Measurements from ENCODE around the gene ACE.
"Not testable (repeated sequence)": the region's sequence is repeated elsewhere in the genome, so short reads cannot be mapped to it uniquely, and the experiment has no call there.

Gene ACE

GRCh38 chr17:63448655-63449054, 28.2 kb upstream of the ACE start:
- no peak overlapping the region for H3K4me3 ChIP-seq
- no peaks in the 10 kb centered on the region for H3K9me3 ChIP-seq
- DNase-seq (ENCODE audit: low spot score in 2 of 2), result no peak
- in situ Hi-C loops (cut with MboI; ENCODE audit: low sequenced_read_pairs), result no loop called here
- no peaks in the 10 kb centered on the region for H3K36me3 ChIP-seq (replicated peaks)
- H3K4me1 ChIP-seq, result peaks cover 17% of the 10 kb centered on the region
- H3K27me3 ChIP-seq (ENCODE audit: low read depth), result no peaks in the 10 kb centered on the region

- Histone ChIP-seq H3K4me3 (no peak overlapping the region), H3K27me3 (ENCODE audit: low read depth) (no peaks in the 10 kb centered on the region), H3K9me3 (no peaks in the 10 kb centered on the region), H3K4me1 (peaks cover 15% of the 10 kb centered on the region), H3K36me3 (replicated peaks) (no peaks in the 10 kb centered on the region)
- in situ Hi-C loops (cut with MboI; ENCODE audit: low sequenced_read_pairs), result no loop called here
- no peak for DNase-seq (ENCODE audit: low spot score in 2 of 2)
Measured at GRCh38 chr17:63450551-63450950, 26.3 kb upstream of the ACE start.

- peaks cover 12% of the 10 kb centered on the region for H3K4me1 ChIP-seq
- H3K9me3 ChIP-seq, result no peaks in the 10 kb centered on the region
- DNase-seq (ENCODE audit: low spot score in 2 of 2), result no peak
- H3K36me3 ChIP-seq (replicated peaks), result no peaks in the 10 kb centered on the region
- in situ Hi-C loops (cut with MboI; ENCODE audit: low sequenced_read_pairs), result no loop called here
- H3K4me3 ChIP-seq, result no peak overlapping the region
- no peaks in the 10 kb centered on the region for H3K27me3 ChIP-seq (ENCODE audit: low read depth)
Measured at GRCh38 chr17:63451150-63451549, 25.7 kb upstream of the ACE start.

DNA sequence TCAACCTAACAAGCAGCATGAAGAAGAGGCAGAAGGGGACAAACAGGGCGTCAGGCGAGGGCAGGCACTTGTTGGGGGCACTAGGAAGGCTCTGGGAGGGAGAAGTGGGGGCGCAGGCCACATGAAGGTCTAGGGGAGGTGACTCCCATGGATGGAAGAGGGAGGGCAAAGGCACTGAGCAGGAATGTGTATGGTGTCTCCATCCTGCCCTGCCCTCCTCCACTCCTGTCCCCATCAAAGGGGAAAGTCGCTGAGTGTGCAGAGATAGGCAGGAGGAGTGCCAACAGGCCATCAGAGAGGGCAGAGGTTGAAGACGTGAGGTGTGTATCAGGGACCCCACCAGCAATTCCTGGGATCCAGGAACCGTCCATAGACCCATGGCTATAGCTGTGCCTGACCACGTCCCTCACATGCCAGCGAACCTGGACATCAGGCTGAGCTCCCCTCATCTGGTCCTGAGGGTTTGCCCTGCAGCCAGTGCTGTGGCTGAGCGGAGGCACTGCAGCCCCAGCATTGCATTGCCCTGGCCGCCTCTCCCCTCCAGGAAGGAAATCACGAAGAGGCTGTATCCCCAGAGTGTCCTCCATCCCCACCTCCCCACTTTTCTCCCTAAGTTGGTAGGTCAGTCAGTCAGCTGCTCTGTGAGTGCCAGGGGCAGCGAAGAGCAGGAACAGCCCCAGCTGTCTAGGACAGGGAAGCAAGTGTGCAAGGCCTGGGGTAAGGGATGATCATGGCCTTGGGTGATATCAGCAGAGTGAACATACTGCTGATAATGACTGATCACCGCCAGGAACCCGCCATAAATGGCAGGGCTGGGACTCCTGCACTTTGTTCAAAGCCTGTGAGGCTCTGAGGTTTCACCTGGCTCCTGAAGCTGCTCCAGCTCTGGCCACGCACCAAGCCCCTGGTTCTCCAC, 24.6 kb upstream of the ACE start:
- Histone ChIP-seq H3K9me3 (no peaks in the 10 kb centered on the region), H3K4me1 (peaks cover under 1% of the 10 kb centered on the region; the same call in 1 of the 2 replicates), H3K4me3 (no peak overlapping the region), H3K27me3 (ENCODE audit: low read depth) (no peaks in the 10 kb centered on the region), H3K36me3 (replicated peaks) (no peaks in the 10 kb centered on the region)
- in situ Hi-C loops (cut with MboI; ENCODE audit: low sequenced_read_pairs), result no loop called here
- DNase-seq (ENCODE audit: low spot score in 2 of 2), result no peak

DNA sequence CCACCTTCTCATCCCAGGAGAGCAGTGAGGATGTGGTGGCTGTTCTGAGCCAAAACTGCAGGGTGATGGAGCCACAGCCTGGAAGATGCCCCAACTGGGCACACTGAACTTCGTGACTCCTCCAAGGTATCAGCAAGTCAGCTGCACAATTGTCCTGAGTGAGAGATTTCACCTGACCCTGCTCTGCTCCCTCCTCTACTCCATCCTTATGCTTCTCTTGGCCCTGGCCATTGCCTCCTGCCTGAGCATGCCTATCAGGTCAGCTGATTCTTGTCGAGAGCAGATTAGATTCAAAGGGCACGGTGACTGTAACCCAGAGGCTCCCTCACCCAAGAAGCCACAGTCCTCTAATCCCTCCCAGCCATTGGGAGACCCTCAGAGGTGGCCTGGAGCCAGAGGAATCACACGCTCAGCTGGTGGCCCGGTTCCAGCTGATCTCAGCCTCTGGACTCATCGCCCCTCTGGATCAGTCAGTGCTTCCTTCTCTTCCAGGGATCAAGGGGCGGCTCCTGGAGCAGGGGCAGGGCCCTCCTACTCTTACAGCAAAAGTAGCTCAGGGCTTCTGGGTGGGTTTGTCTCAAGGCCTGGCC, 23.8 kb upstream of the ACE start:
- no peak overlapping the region for H3K4me3 ChIP-seq
- H3K27me3 ChIP-seq (ENCODE audit: low read depth), result no peaks in the 10 kb centered on the region
- H3K4me1 ChIP-seq, result no peaks in the 10 kb centered on the region
- H3K36me3 ChIP-seq (replicated peaks), result no peaks in the 10 kb centered on the region
- no peaks in the 10 kb centered on the region for H3K9me3 ChIP-seq
- peak in 1 of 2 experiments; percentile 0 for DNase-seq (ENCODE audit: low spot score in 2 of 2)
- in situ Hi-C loops (cut with MboI; ENCODE audit: low sequenced_read_pairs), result no loop called here

DNA sequence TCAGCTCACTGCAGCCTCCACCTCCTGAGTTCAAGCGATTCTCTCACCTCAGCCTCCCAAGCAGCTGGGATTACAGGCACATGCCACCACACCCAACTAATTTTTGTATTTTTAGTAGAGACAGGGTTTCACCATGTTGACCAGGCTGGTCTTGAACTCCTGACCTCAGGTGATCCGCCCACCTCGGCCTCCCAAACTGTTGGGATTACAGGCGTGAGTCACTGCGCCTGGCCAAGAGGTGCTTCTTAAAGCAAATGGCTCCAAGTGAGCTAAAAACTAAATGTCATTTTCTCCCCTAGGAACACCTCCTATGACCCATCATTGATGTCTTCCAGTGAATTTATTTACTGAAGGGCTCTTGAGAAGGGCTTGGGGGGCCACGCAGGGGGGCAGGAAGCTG, 22.5 kb upstream of the ACE start:
- H3K4me1 ChIP-seq; H3K36me3 ChIP-seq (replicated peaks); DNase-seq (ENCODE audit: low spot score in 2 of 2); in situ Hi-C loops (cut with MboI; ENCODE audit: low sequenced_read_pairs); H3K4me3 ChIP-seq; H3K27me3 ChIP-seq (ENCODE audit: low read depth); H3K9me3 ChIP-seq: not testable (repeated sequence)

DNA sequence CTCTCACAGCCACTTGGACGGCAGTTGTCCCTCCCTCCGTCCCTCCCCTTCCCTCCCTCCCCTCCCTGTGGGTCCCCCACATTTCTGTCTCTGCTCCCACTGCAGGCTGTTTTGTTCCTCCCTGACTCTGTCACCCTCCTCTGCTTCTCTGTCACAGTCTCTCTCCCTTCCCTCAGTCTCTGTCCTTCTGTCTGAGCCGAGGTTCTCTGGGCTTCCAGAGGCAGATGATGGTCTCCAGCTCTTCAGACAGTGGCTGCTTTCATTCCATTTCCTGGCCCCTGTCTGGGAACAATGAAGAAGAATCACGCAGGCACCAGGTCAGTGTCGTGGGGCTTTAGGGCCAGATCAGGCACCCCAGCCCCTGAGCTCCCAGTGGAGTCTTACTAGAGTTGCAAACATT, 21.9 kb upstream of the ACE start:
- Histone ChIP-seq H3K4me3 (no peak overlapping the region), H3K36me3 (replicated peaks) (no peaks in the 10 kb centered on the region), H3K9me3 (no peaks in the 10 kb centered on the region), H3K4me1 (no peaks in the 10 kb centered on the region), H3K27me3 (ENCODE audit: low read depth) (no peaks in the 10 kb centered on the region)
- no peak for DNase-seq (ENCODE audit: low spot score in 2 of 2)
- in situ Hi-C loops (cut with MboI; ENCODE audit: low sequenced_read_pairs), result no loop called here

DNA sequence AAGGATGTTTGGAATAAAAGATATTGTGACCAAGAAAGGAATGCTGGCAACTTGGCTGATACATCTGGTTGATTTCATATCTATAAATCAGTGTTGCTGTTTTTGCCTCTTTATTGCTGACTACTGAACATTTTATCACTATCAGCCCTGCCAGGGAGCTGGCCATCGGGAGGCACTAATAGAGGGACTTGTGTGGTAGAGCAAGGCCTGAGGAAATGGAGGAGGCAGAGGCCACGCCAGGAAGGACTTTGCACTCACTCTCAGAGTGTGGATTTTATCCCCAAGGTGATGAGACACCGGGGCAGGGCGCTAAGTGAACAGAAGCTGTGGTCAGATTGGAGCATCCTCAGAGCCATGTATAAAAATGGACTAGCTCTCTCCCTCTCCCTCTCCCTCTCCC, 21.4 kb upstream of the ACE start:
- peak in 1 of 2 experiments; percentile 1 for DNase-seq (ENCODE audit: low spot score in 2 of 2)
- in situ Hi-C loops (cut with MboI; ENCODE audit: low sequenced_read_pairs), result no loop called here
- no peaks in the 10 kb centered on the region for H3K36me3 ChIP-seq (replicated peaks)
- no peaks in the 10 kb centered on the region for H3K27me3 ChIP-seq (ENCODE audit: low read depth)
- no peak overlapping the region for H3K4me3 ChIP-seq
- no peaks in the 10 kb centered on the region for H3K4me1 ChIP-seq
- no peaks in the 10 kb centered on the region for H3K9me3 ChIP-seq

GRCh38 chr17:63458478-63458877, 18.4 kb upstream of the ACE start:
- in situ Hi-C loops (cut with MboI; ENCODE audit: low sequenced_read_pairs), result no loop called here
- Histone ChIP-seq H3K27me3 (ENCODE audit: low read depth) (no peaks in the 10 kb centered on the region), H3K9me3 (0 out of 2 replicates have a peak, but pooled peaks cover 2% of the 10 kb centered on the region), H3K4me1 (peaks cover 16% of the 10 kb centered on the region), H3K36me3 (replicated peaks) (no peaks in the 10 kb centered on the region), H3K4me3 (no peak overlapping the region)
- DNase-seq (ENCODE audit: low spot score in 2 of 2), result peak in 1 of 2 experiments; percentile 9

DNA sequence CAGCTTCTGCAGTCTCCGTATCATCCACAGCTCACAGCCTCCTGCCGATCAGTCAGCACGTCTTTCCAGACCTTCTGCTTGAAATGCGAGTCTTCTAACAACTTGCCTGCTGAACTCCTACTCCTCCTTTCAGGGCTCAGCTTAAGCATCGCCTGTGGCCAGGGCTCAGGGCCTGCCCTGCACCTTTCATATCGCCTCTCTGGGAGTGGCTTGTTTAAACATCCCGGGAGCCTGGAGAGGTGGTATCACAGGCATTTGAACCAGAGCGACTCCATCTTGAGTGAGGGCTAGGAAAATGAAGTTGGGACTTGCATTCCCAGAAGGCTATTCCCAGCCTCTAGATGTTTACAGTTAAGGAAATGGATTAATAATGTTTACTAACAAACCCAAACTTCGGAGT, 16.8 kb upstream of the ACE start:
- Histone ChIP-seq H3K4me1 (peaks cover 22% of the 10 kb centered on the region), H3K27me3 (ENCODE audit: low read depth) (no peaks in the 10 kb centered on the region), H3K36me3 (replicated peaks) (no peaks in the 10 kb centered on the region), H3K9me3 (0 out of 2 replicates have a peak, but pooled peaks cover 2% of the 10 kb centered on the region), H3K4me3 (no peak overlapping the region)
- in situ Hi-C loops (cut with MboI; ENCODE audit: low sequenced_read_pairs), result no loop called here
- peak in 1 of 2 experiments; percentile 0 for DNase-seq (ENCODE audit: low spot score in 2 of 2)

DNA sequence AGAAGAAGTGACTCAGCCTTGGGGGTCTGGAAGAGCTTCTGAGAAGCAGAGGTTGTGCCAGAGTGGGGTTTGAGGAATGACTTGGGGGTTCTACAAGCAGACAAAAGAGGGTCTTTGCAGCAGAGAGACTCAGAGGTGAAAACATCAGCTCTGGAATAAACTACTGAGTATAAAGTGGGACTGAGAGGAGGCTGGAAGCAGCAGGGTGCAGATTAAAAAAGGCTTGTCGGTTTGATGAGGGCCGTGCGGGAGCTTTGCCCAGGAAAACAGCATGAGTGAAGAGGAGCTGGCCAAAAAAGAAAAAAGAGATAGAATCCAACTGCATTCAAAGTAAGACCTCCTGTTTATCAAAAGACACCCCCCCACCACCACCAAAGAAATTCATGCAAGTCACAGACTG, 13.1 kb upstream of the ACE start:
- DNase-seq (ENCODE audit: low spot score in 2 of 2), result peak in 1 of 2 experiments; percentile 2
- Histone ChIP-seq H3K4me3 (no peak overlapping the region), H3K4me1 (peaks cover 22% of the 10 kb centered on the region), H3K36me3 (replicated peaks) (no peaks in the 10 kb centered on the region), H3K9me3 (0 out of 2 replicates have a peak, but pooled peaks cover 2% of the 10 kb centered on the region), H3K27me3 (ENCODE audit: low read depth) (no peaks in the 10 kb centered on the region)
- in situ Hi-C loops (cut with MboI; ENCODE audit: low sequenced_read_pairs), result no loop called here

DNA sequence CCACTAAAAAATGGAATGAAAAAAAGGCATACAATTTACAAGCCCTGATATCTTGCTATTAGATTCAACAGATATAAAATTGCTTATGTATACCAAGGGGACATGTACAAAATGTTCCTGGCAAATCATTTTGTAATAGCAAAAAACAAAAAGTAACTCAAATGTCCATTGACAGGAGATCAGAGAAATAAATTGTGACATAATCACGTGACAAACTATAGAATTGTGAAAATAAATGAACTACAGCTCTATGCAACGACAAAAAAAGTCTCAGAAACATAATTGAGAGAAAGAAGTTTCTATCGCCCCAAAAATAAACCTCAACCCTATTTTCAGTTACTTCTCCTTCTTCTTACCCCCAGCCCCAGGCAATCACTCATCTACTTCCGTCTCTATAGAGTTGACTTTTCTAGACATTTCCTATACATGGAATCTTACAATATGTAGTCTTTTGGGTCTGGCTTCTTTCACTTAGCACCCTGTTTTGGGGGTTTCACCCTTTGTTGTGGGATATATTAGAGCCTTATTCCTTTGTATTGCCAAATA, 12.1 kb upstream of the ACE start:
- in situ Hi-C loops (cut with MboI; ENCODE audit: low sequenced_read_pairs), result no loop called here
- H3K36me3 ChIP-seq (replicated peaks), result no peaks in the 10 kb centered on the region
- H3K4me3 ChIP-seq, result no peak overlapping the region
- H3K9me3 ChIP-seq, result 0 out of 2 replicates have a peak, but pooled peaks cover 2% of the 10 kb centered on the region
- peaks cover 22% of the 10 kb centered on the region for H3K4me1 ChIP-seq
- DNase-seq (ENCODE audit: low spot score in 2 of 2), result peak in 1 of 2 experiments; percentile 0
- H3K27me3 ChIP-seq (ENCODE audit: low read depth), result no peaks in the 10 kb centered on the region

GRCh38 chr17:63468099-63468498, 8.8 kb upstream of the ACE start:
- in situ Hi-C loops (cut with MboI; ENCODE audit: low sequenced_read_pairs); H3K36me3 ChIP-seq (replicated peaks); H3K9me3 ChIP-seq; H3K4me1 ChIP-seq; H3K27me3 ChIP-seq (ENCODE audit: low read depth); DNase-seq (ENCODE audit: low spot score in 2 of 2); H3K4me3 ChIP-seq: not testable (repeated sequence)

GRCh38 chr17:63474174-63474573, 2.7 kb upstream of the ACE start:
- peak; percentile 14 to 32 for DNase-seq (ENCODE audit: low spot score in 2 of 2)

More at GRCh38 chr17:63474174-63474573, 2.7 kb upstream of the ACE start:
- peaks cover 15% of the 10 kb centered on the region for H3K4me1 ChIP-seq
- in situ Hi-C loops (cut with MboI; ENCODE audit: low sequenced_read_pairs), result no loop called here
- H3K4me3 ChIP-seq, result no peak overlapping the region
- no peaks in the 10 kb centered on the region for H3K27me3 ChIP-seq (ENCODE audit: low read depth)
- H3K9me3 ChIP-seq, result no peaks in the 10 kb centered on the region
- H3K36me3 ChIP-seq (replicated peaks), result no peaks in the 10 kb centered on the region
